PC-3 (cell line): ENCODE measurements around the gene AFF1. TPM values are rescaled to one million over a fixed set of nuclear protein-coding genes. Genes with fewer than 3 reads are reported as not detected.

Experiments
- ATAC-seq: fragments of 200-7000 bp; cut with Tn5 transposase; 2 replicates; pipeline ENCODE4 v1.9.1; 2020; ENCODE audit warnings: mild to moderate bottlenecking, moderate library complexity
- BruUV-seq: library from RNA; stranded (reverse); fragments of 400-500 nt; replicated peaks from 2 replicates; lab custom pipeline; 2021; lab: Mats Ljungman, UMichigan
- CTCF ChIA-PET: fragments of 300-600 bp; sonication (Branson Sonifier 250); formaldehyde crosslinking; loops from one replicate; lab custom pipeline; 2022; ENCODE audit warnings: antibody characterized with exemption; lab: Charles Lee
- POLR2A ChIA-PET: fragments of 300-600 bp; sonication (Branson Sonifier 250); formaldehyde crosslinking; loops from one replicate; lab custom pipeline; 2022; ENCODE audit warnings: antibody characterized with exemption; ENCODE audit not compliant: unreplicated experiment; lab: Charles Lee
- DNase-seq: peaks from one replicate; pipeline ENCODE4 v3.0.0-alpha.2; 2015
- H2AFZ ChIP-seq: fragments of 300-600 bp; sonication (generic); 2 replicates; pipeline ENCODE4 v1.6.0; 2016; ENCODE audit warnings: antibody characterized with exemption, low read length
- H3F3A ChIP-seq: fragments of 300-600 bp; sonication (generic); one replicate; pipeline ENCODE4 v1.6.0; 2017; ENCODE audit warnings: antibody characterized with exemption, low read length, control low read depth, mild to moderate bottlenecking; ENCODE audit not compliant: unreplicated experiment
- H3K27ac ChIP-seq: fragments of 300-600 bp; sonication (generic); 2 replicates; pipeline ENCODE4 v1.5.1; 2016; ENCODE audit warnings: mild to moderate bottlenecking, low read length
- H3K27me3 ChIP-seq: fragments of 300-600 bp; sonication (generic); 2 replicates; pipeline ENCODE4 v1.6.1; 2016; ENCODE audit warnings: low read length, mixed read lengths
- H3K36me3 ChIP-seq: fragments of 300-600 bp; sonication (generic); 2 replicates; pipeline ENCODE4 v1.6.1; 2016; ENCODE audit warnings: low read depth, mixed run types, low read length, mixed read lengths
- H3K4me1 ChIP-seq: fragments of 300-600 bp; sonication (generic); 2 replicates; pipeline ENCODE4 v1.5.1; 2016; ENCODE audit warnings: low read length; ENCODE audit not compliant: insufficient read depth
- H3K4me2 ChIP-seq: fragments of 300-600 bp; sonication (generic); 2 replicates; pipeline ENCODE4 v1.6.0; 2016; ENCODE audit warnings: low read length
- H3K4me3 ChIP-seq: fragments of 300-600 bp; sonication (generic); 2 replicates; pipeline ENCODE4 v1.5.1; 2016; ENCODE audit warnings: mild to moderate bottlenecking, low read length, mixed read lengths
- H3K79me2 ChIP-seq: fragments of 300-600 bp; sonication (generic); 2 replicates; pipeline ENCODE4 v1.6.1; 2017; ENCODE audit warnings: low read length, mixed read lengths
- H3K9ac ChIP-seq: fragments of 300-600 bp; sonication (generic); 2 replicates; pipeline ENCODE4 v1.6.0; 2016; ENCODE audit warnings: mild to moderate bottlenecking, low read length
- H3K9me2 ChIP-seq: fragments of 300-600 bp; sonication (generic); replicated peaks from 2 replicates; pipeline ENCODE4 v1.6.1; 2016; ENCODE audit warnings: mixed run types, low read length, mixed read lengths
- H3K9me3 ChIP-seq: fragments of 300-600 bp; sonication (generic); 2 replicates; pipeline ENCODE4 v1.6.1; 2016; ENCODE audit warnings: low read length, mixed read lengths
- H4K20me1 ChIP-seq: fragments of 300-600 bp; sonication (generic); 2 replicates; pipeline ENCODE4 v1.6.1; 2016; ENCODE audit warnings: low read length, mixed read lengths
- EZH2 ChIP-seq: fragments of 300-600 bp; sonication (generic); IDR thresholded peaks from one replicate; pipeline ENCODE4 v1.6.1; 2017; ENCODE audit warnings: antibody characterized with exemption, mild to moderate bottlenecking, low read length; ENCODE audit not compliant: unreplicated experiment
- EZH2phosphoT487 ChIP-seq: fragments of 300-600 bp; sonication (generic); IDR thresholded peaks from 2 replicates; pipeline ENCODE4 v1.6.1; 2018; ENCODE audit warnings: mild to moderate bottlenecking, antibody characterized with exemption, low read length, borderline replicate concordance
- intact Hi-C: fragments of 100-400 bp; cut with micrococcal nuclease; formaldehyde crosslinking; loops from 2 replicates; pipeline ENCODE4 v1.9.0; 2023
- total RNA-seq: library from RNA; depleted of rRNA; stranded (reverse); fragments of >200 nt; gene quantifications from 2 replicates; pipeline ENCODE4 v1.2.3, GENCODE V29; 2014
- TF ChIP-seq, protein P1 (sequence below): fragments of 300-600 bp; sonication (generic); conservative IDR thresholded peaks from 2 replicates; pipeline ENCODE4 v1.5.1; 2017; ENCODE audit warnings: antibody characterized with exemption, low read depth, mild to moderate bottlenecking, low read length

AFF1 gene
- total RNA-seq, 1 experiment from 2014 or later: 8.1 TPM

DNA sequence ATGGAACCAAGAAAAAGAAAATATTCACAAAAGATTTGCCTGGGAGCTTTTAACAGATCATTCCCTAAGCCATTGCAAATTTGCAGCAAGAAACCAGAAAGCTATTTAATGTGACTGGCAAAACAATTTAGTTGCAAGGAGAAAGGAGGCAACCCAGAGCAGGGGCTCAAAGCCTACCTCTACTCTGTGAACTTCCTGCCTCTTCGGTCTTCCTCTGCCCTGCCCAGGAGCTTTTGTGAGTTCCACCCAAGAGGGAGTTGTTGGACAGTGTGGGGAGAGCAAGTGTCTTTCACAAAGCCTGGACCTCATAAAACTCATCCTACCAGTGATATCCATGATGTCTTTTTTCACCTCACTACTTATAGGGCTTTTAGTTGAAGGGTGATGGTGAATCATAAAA, 107.4 kb downstream of the AFF1 start:
- ATAC-seq: no peak

DNA sequence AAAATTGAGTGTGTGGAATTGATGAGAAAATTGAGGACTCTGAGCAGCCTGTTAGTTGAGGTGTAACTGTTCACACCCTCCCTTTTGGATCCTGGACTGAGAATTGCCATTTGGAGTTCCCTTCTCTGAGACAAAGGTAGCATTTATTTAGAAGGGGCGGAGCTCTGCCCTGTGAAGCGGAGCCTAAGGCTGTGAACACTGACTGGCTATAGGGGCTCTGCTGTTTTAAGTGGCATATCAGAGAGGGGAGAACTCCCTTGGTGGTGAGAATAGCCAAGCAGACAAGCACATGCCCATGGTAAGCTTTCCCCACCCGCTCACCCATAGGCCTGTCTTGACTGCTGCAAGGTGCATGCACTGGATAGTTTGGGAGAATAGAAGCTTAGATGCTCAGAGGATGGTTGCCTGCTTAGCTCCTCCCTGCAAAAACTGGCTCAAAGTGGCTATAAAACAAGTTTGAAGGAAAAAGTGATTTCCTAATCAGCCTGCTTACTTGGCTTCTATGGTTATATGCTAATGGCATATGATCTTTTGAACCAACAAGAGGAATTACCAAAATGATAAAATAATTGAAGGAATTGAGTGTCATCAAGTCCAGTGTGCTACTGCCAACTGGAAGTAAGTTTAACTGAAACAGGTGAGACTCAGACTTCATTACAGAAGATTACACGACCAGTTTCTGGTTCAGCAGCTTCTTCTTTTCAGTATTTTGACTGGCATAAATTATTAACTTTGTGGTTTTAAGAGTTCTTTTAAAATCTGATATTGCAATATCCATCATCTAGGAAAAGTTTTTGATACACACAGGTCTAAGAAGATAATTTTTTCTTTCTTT, 108.4 kb downstream of the AFF1 start:
- Histone ChIP-seq H3K79me2 (peaks cover 24% of the 10 kb centered on the region), H3K9me3 (no peaks in the 10 kb centered on the region), H3K9ac (no peak overlapping the region), H3K4me1 (no peaks in the 10 kb centered on the region), H3F3A (no peaks in the 10 kb centered on the region), H3K4me3 (no peak overlapping the region), H3K9me2 (no peaks in the 10 kb centered on the region), H3K4me2 (no peak overlapping the region), H3K27me3 (no peaks in the 10 kb centered on the region), H3K36me3 (no peaks in the 10 kb centered on the region; the same call in 1 of the 2 replicates), H4K20me1 (no peaks in the 10 kb centered on the region), H2AFZ (no peak overlapping the region), H3K27ac (no peak overlapping the region)
- BruUV-seq: no TSS peak
- POLR2A ChIA-PET: no interaction called here
- TF ChIP-seq, protein P1, sequence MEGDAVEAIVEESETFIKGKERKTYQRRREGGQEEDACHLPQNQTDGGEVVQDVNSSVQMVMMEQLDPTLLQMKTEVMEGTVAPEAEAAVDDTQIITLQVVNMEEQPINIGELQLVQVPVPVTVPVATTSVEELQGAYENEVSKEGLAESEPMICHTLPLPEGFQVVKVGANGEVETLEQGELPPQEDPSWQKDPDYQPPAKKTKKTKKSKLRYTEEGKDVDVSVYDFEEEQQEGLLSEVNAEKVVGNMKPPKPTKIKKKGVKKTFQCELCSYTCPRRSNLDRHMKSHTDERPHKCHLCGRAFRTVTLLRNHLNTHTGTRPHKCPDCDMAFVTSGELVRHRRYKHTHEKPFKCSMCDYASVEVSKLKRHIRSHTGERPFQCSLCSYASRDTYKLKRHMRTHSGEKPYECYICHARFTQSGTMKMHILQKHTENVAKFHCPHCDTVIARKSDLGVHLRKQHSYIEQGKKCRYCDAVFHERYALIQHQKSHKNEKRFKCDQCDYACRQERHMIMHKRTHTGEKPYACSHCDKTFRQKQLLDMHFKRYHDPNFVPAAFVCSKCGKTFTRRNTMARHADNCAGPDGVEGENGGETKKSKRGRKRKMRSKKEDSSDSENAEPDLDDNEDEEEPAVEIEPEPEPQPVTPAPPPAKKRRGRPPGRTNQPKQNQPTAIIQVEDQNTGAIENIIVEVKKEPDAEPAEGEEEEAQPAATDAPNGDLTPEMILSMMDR: no peak
- TF ChIP-seq EZH2phosphoT487 (no peak), EZH2 (no peak)
- ATAC-seq: no peak
- intact Hi-C loops: no loop called here
- DNase-seq: no peak
- CTCF ChIA-PET: no interaction called here

More for the DNA sequence above, 107.4 kb downstream of the AFF1 start:
- TF ChIP-seq EZH2 (no peak), EZH2phosphoT487 (no peak)
- TF ChIP-seq, protein P1: no peak
- Histone ChIP-seq H4K20me1 (no peaks in the 10 kb centered on the region), H3K4me1 (no peaks in the 10 kb centered on the region), H3K4me3 (no peak overlapping the region), H3K27ac (no peak overlapping the region), H3K9me3 (no peaks in the 10 kb centered on the region), H3K79me2 (peaks cover 26% of the 10 kb centered on the region), H3K9ac (no peak overlapping the region), H3K36me3 (no peaks in the 10 kb centered on the region; the same call in 1 of the 2 replicates), H3K27me3 (no peaks in the 10 kb centered on the region), H2AFZ (no peak overlapping the region), H3K9me2 (no peaks in the 10 kb centered on the region), H3F3A (no peaks in the 10 kb centered on the region), H3K4me2 (no peak overlapping the region)
- BruUV-seq: no TSS peak
- intact Hi-C loops: no loop called here
- ChIA-PET CTCF (no interaction called here), POLR2A (no interaction called here)
- no peak for DNase-seq

DNA sequence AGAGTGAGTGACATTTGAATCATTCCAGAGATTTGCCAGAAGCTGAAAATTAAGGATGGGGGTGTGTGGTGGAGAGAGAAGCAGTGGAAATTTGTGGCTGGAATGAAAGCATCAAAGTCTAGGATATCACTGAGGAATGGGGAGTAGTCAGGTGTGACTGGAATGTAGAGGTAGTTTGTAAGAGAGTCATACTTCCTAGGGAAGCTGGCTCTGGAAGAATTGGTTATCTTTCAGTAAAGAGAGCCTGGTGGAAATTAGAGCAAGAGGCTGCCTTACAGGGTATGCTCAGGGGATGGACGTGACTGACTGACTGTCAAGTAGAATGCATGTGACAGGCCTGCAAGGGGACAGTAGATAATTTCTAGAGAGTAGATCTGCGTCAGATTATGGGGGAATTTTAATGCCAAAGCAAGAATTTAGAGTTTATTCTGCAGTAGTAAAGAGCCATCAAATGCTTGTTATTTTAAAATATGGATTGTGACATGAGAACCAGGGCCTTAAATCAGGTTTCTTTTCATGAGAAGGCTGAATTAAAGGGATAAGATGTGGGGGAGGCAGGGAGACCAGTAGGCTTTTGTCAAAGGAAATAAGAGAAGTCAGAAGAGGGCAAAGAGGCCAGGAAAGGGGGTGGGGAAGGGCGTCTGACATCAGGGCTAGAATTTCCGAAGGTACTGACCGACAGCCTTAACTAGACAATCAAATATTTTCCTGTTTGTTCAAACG, 109.9 kb downstream of the AFF1 start:
- Histone ChIP-seq H3K4me3 (no peak overlapping the region), H3K36me3 (no peaks in the 10 kb centered on the region; the same call in none of the 2 replicates), H3K9me2 (no peaks in the 10 kb centered on the region), H3K9ac (no peak overlapping the region), H3K27me3 (no peaks in the 10 kb centered on the region), H3K9me3 (no peaks in the 10 kb centered on the region), H3K4me2 (no peak overlapping the region), H3K79me2 (0 out of 2 replicates have a peak, but pooled peaks cover 10% of the 10 kb centered on the region), H2AFZ (no peak overlapping the region), H3F3A (no peaks in the 10 kb centered on the region), H3K27ac (no peak overlapping the region), H3K4me1 (no peaks in the 10 kb centered on the region), H4K20me1 (no peaks in the 10 kb centered on the region)
- intact Hi-C loops: no loop called here
- ChIA-PET POLR2A (no interaction called here), CTCF (no interaction called here)
- DNase-seq (no peak), ATAC-seq (no peak)
- no TSS peak for BruUV-seq
- TF ChIP-seq, protein P1: no peak
- TF ChIP-seq EZH2 (no peak), EZH2phosphoT487 (no peak)
